Measurements from ENCODE around the gene TRMT112. TPM values are rescaled to one million over a fixed set of nuclear protein-coding genes. Genes with fewer than 3 reads are reported as not detected.

Gene TRMT112
- total RNA-seq, 4 donors from 2014 or later: 202 to 248 (median 211) TPM

- intact Hi-C loops (cut with DNase I): no loop called here
- no peak for DNase-seq
- Histone ChIP-seq H3K4me3 (no peak overlapping the region), H3K27me3 (no peaks in the 10 kb centered on the region), H3K27ac (peak overlapping the region in 1 of 4 donors; percentile 79), H3K9me3 (no peaks in the 10 kb centered on the region), H3K36me3 (no peaks in the 10 kb centered on the region), H3K4me1 (peaks cover 17 to 57% (median 19%) of the 10 kb centered on the region in 3 donors)
- no peak for TF ChIP-seq POLR2A (IDR thresholded peaks at IDR 0.05)
- TF ChIP-seq CTCF (IDR thresholded peaks at IDR 0.05): no peak
- WGBS, 2 donors: 42 to 87% methylated on average over 3 to 4 of the region's 21 CpGs
Measured at GRCh38 chr11:64341429-64341828, 24.1 kb upstream of the TRMT112 start.

- H3K36me3 ChIP-seq: no peaks in the 10 kb centered on the region
- TF ChIP-seq POLR2A (IDR thresholded peaks at IDR 0.05) (no peak), CTCF (IDR thresholded peaks at IDR 0.05) (no peak)
- H3K4me1 ChIP-seq: peaks cover 17 to 62% (median 19%) of the 10 kb centered on the region in 3 donors
- no peak for DNase-seq
- no peaks in the 10 kb centered on the region for H3K9me3 ChIP-seq
- intact Hi-C loops (cut with DNase I): no loop called here
- peak overlapping the region; percentile 29 to 88 (median 62) for H3K27ac ChIP-seq
- 47 to 51% methylated on average over 9 to 27 of the region's 33 CpGs for WGBS, 2 donors
- no peaks in the 10 kb centered on the region for H3K27me3 ChIP-seq
- H3K4me3 ChIP-seq: peak overlapping the region in 3 of 4 donors; percentile 29 to 56 (median 37)
Measured at GRCh38 chr11:64340671-64341335, 23.4 kb upstream of the TRMT112 start.

- peak within 1 kb of the TSS; percentile 29 to 88 (median 62) for H3K27ac ChIP-seq
- WGBS, 2 donors: 59 to 61% methylated on average over 7 to 8 of the region's 16 CpGs
Measured at GRCh38 chr11:64339754-64340408, 22.5 kb upstream of the TRMT112 start, which contains the start of gene CCDC88B. Gene CCDC88B (plus strand): TSS chr11:64340204. CDS start chr11:64340267, 63 bp downstream.

GRCh38 chr11:64339286-64339685 lies 21.9 kb upstream of the TRMT112 start:
- H3K4me1 ChIP-seq: peaks cover 21 to 76% (median 22%) of the 10 kb centered on the region in 3 donors
- no peaks in the 10 kb centered on the region for H3K36me3 ChIP-seq
- H3K4me3 ChIP-seq: peak overlapping the region in 1 of 4 donors; percentile 37
- H3K9me3 ChIP-seq: no peaks in the 10 kb centered on the region
- no peak for DNase-seq
- H3K27ac ChIP-seq: peak overlapping the region; percentile 10 to 88 (median 62)
- no peak for TF ChIP-seq CTCF (IDR thresholded peaks at IDR 0.05)
- TF ChIP-seq POLR2A (IDR thresholded peaks at IDR 0.05): no peak
- 46 to 61% methylated on average over 4 of the region's 4 CpGs for WGBS, 2 donors
- intact Hi-C loops (cut with DNase I): no loop called here
- no peaks in the 10 kb centered on the region for H3K27me3 ChIP-seq

More at GRCh38 chr11:64339754-64340408, 22.5 kb upstream of the TRMT112 start, which contains the start of gene CCDC88B:
- H3K9me3 ChIP-seq: no peaks in the 10 kb centered on the region
- intact Hi-C loops (cut with DNase I): no loop called here
- no peaks in the 10 kb centered on the region for H3K27me3 ChIP-seq
- TF ChIP-seq POLR2A (IDR thresholded peaks at IDR 0.05): peak in 1 of 4 donors; percentile 8
- TF ChIP-seq CTCF (IDR thresholded peaks at IDR 0.05): no peak
- H3K36me3 ChIP-seq: no peaks in the 10 kb centered on the region
- H3K4me1 ChIP-seq: peaks cover 21 to 70% (median 22%) of the 10 kb centered on the region in 3 donors
- DNase-seq: peak; percentile 50
- H3K4me3 ChIP-seq: peak within 1 kb of the TSS in 3 of 4 donors; percentile 29 to 56 (median 37)

GRCh38 chr11:64338716-64339115 lies 21.4 kb upstream of the TRMT112 start:
- no peaks in the 10 kb centered on the region for H3K36me3 ChIP-seq
- H3K27me3 ChIP-seq: no peaks in the 10 kb centered on the region
- H3K4me1 ChIP-seq: peaks cover 21 to 76% (median 22%) of the 10 kb centered on the region in 3 donors
- TF ChIP-seq POLR2A (IDR thresholded peaks at IDR 0.05): no peak
- TF ChIP-seq CTCF (IDR thresholded peaks at IDR 0.05): no peak
- 75 to 83% methylated on average over 1 to 4 of the region's 8 CpGs for WGBS, 2 donors
- H3K4me3 ChIP-seq: no peak overlapping the region
- peak overlapping the region; percentile 10 to 88 (median 36) for H3K27ac ChIP-seq
- no peak for DNase-seq
- H3K9me3 ChIP-seq: no peaks in the 10 kb centered on the region
- intact Hi-C loops (cut with DNase I): no loop called here
